GM12874 (cell line): ENCODE measurements around the gene PROZ.

Source experiments
- CTCF ChIP-seq: IDR thresholded peaks from 2 replicates; pipeline ENCODE4 v1.5.1; 2011; ENCODE audit warnings: low read depth, mild to moderate bottlenecking, control low read depth, low read length, moderate library complexity; ENCODE audit not compliant: insufficient read depth

The PROZ gene, protein sequence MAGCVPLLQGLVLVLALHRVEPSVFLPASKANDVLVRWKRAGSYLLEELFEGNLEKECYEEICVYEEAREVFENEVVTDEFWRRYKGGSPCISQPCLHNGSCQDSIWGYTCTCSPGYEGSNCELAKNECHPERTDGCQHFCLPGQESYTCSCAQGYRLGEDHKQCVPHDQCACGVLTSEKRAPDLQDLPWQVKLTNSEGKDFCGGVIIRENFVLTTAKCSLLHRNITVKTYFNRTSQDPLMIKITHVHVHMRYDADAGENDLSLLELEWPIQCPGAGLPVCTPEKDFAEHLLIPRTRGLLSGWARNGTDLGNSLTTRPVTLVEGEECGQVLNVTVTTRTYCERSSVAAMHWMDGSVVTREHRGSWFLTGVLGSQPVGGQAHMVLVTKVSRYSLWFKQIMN

DNA sequence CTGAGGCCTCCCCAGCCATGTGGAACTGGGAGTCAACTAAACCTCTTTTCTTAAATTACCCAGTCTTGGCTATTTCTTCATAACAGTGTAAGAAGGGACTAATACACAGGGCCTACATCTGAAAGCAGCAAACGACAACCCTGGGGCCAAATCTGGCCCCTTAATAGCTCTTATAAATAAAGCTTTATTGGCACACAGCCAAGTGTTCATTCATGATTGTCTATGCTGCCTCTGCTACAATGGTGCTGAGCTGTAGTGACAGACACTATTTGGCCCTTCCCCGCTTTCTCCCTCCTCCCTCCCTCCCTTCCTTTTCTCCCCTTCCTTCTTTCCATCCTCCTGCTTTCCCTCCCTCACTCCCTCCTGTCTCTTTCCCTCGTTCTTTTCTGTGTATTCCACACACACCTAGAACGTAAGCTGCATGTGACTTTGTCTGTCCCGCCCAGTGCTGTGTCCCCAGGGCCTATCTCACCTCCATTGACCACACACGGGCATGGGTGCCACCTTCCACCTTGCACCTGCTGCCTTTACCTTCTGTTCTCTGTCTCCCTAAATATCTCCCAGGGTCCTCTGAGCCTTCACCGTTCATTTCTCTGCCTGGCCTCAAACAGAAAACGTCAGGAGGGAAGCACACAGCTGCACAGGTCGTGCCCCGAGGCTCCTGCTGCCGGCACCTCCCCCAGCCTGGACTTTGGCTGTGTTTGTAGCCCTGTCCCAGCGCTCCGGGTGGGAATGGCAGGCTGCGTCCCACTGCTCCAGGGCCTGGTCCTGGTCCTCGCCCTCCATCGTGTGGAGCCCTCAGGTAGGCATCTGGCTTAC lies at the start of gene PROZ:
TSS of gene PROZ (plus strand) at position 720 of the 819 bp plus-strand sequence. CDS start at position 733, 13 bp downstream.
- TF ChIP-seq CTCF = no peak

- no peak for TF ChIP-seq CTCF
These were observed 49.0 kb upstream of the PROZ start for GRCh38 chr13:113109151-113110047.

DNA sequence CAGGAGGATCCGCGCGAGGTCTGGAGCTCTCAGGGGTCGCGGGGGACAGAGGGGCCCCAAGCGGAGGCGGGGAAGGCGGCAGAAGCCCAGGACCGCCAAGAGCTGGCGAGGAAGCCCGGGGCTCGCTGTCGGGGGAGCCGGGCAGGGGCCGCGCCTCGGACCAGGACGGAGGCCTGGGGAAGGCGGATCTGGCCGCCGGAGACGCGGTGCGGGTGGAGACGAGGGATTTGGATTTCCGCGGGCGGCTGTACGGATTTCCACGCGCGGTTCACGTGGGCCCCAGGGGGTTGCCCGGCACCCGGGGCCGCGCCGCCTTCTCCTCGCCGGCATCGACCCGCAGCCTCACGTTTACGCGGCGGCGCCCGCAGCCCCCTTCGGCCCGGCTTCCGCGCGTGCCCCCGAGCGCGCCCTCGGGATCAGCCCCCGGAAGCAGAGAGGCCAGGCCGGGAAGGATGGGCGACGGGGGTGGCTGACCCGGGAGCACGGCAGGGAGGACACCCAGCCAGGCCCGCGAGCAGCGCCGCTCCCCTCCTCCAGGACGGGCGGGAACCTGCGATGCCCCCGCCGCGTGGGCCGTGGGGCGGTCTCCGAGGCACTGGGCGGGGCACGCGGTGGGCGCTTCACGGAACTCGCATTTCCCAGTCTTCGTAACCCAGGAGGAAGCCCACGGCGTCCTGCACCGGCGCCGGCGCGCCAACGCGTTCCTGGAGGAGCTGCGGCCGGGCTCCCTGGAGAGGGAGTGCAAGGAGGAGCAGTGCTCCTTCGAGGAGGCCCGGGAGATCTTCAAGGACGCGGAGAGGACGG lies 48.2 kb upstream of the PROZ start:
- TF ChIP-seq CTCF = no peak

DNA sequence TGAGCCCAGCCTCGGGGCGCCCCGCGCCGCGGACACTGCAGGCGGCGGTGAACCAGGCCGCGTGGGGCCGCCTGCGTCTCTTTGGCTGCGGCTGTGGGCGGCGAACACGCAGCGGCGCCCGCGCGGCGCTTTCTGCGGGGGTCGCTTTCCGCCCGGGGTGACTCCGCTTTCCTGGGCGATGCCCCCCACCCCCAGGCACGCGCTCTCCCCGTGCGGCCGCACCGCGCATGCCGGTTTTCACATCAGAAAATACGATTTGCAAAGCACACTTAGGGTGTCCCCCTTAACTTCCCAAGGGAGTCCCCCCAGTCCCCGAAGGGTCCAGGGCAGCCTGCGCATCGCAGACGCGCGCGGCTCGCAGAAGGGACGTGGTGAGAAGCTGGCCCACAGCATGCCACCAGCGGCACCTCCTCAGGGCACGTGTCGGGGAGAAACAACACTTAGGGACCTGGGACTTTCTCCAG lies 47.6 kb upstream of the PROZ start:
- TF ChIP-seq CTCF = no peak

GRCh38 chr13:113112893-113113845 lies 45.3 kb upstream of the PROZ start:
- TF ChIP-seq CTCF = no peak

DNA sequence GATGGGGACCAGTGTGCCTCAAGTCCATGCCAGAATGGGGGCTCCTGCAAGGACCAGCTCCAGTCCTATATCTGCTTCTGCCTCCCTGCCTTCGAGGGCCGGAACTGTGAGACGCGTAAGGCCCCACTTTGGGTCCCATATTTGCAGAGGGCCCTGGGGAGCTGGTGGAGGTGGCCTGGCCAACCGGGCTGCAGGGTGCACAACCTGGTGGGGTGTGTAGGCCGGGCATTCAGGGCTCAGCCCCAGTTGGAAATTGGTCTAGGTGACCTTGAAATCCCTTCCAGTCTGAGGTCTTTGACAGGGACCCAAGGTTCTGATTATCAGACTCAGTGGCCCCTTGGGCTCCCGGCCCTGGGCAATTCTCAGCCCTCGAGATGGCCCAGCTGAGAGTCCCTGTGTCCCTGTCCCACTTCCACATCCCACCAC lies 44.6 kb upstream of the PROZ start:
- no peak for TF ChIP-seq CTCF
